Epithelial cell of prostate (primary cell): ENCODE data around the gene KHDRBS1.
"Not testable (repeated sequence)": the region's sequence is repeated elsewhere in the genome, so short reads cannot be mapped to it uniquely, and the experiment has no call there.

ENCODE experiments used
- DNase-seq: peaks from one replicate; pipeline ENCODE4 v3.0.0-alpha.2; 2011; ENCODE audit warnings: low read depth, low spot score
- H3K27ac ChIP-seq: fragments of 450-650 bp; 2 replicates; pipeline ENCODE4 v1.5.1; 2017; ENCODE audit warnings: mild to moderate bottlenecking

Gene KHDRBS1

GRCh38 chr1:32062867-32063230 is 49.2 kb downstream of the KHDRBS1 start:
- no peak for DNase-seq
- peak overlapping the region; percentile 45 for H3K27ac ChIP-seq

GRCh38 chr1:32063261-32063681 is 49.6 kb downstream of the KHDRBS1 start:
- H3K27ac ChIP-seq, result peak overlapping the region; percentile 45
- DNase-seq, result no peak

- DNase-seq, result not testable (repeated sequence)
- peak overlapping the region; percentile 62 for H3K27ac ChIP-seq
Observed at GRCh38 chr1:32065613-32066488, 52.2 kb downstream of the KHDRBS1 start.

GRCh38 chr1:32066489-32066873 is 52.8 kb downstream of the KHDRBS1 start:
- H3K27ac ChIP-seq, result peak overlapping the region; percentile 62
- DNase-seq, result peak; percentile 64

- no peak for DNase-seq
- H3K27ac ChIP-seq, result peak overlapping the region; percentile 18
Observed at GRCh38 chr1:32068957-32069588, 55.4 kb downstream of the KHDRBS1 start.

GRCh38 chr1:32071758-32072621 is 58.3 kb downstream of the KHDRBS1 start:
- DNase-seq, result no peak
- H3K27ac ChIP-seq, result peak overlapping the region; percentile 81

- peak within 1 kb of the TSS; percentile 81 for H3K27ac ChIP-seq
- peak; percentile 64 for DNase-seq
Observed at GRCh38 chr1:32072622-32073298, 59.1 kb downstream of the KHDRBS1 start, which contains the start of gene TMEM39B. Gene TMEM39B (plus strand): TSS chr1:32072939. CDS start chr1:32073048, 109 bp downstream.

- no peak for DNase-seq
- peak overlapping the region; percentile 81 for H3K27ac ChIP-seq
Observed at GRCh38 chr1:32073299-32074229, 59.9 kb downstream of the KHDRBS1 start.

- DNase-seq, result no peak
Observed at GRCh38 chr1:32074841-32075240, 61.2 kb downstream of the KHDRBS1 start.

GRCh38 chr1:32077451-32077850 is 63.8 kb downstream of the KHDRBS1 start:
- DNase-seq, result no peak
- H3K27ac ChIP-seq, result no peak overlapping the region

More at GRCh38 chr1:32074841-32075240, 61.2 kb downstream of the KHDRBS1 start:
- no peak overlapping the region for H3K27ac ChIP-seq

- DNase-seq, result no peak
Observed at GRCh38 chr1:32082022-32082421, 68.4 kb downstream of the KHDRBS1 start.

GRCh38 chr1:32086381-32086780 is 72.7 kb downstream of the KHDRBS1 start:
- not testable (repeated sequence) for H3K27ac ChIP-seq, DNase-seq

More at GRCh38 chr1:32082022-32082421, 68.4 kb downstream of the KHDRBS1 start:
- H3K27ac ChIP-seq, result no peak overlapping the region

GRCh38 chr1:32091176-32091575 is 77.5 kb downstream of the KHDRBS1 start:
- H3K27ac ChIP-seq, result no peak overlapping the region
- no peak for DNase-seq

- H3K27ac ChIP-seq, result no peak overlapping the region
- no peak for DNase-seq
Observed at GRCh38 chr1:32091591-32091990, 77.9 kb downstream of the KHDRBS1 start.
